ENCODE measurements around the gene VWC2L. TPM values are rescaled to one million over a fixed set of nuclear protein-coding genes. Genes with fewer than 3 reads are reported as not detected.

VWC2L gene
- total and polyA plus RNA-seq, 2 of the 8 experiments (the other 6 are each of a cell fraction or from before 2014, with no cell fraction given), result not detected

DNA sequence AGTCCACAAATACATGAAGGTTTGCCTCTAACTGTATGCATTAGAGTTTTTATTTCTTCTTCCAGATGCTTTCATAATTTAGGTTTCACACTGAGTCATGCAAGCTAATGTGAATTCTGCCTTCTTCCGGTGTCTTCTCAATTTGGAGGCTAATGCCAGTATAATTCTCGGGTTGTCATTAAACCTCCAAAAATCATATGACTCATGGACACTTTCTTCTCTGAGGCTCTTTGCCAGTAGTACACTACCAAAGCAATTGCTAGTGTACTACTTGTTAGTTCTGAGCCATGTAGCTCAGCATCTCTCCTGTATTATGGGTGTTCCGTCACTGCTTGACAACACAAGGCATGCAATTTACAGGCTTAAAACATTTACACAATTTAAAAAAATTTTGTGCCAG lies 137.1 kb downstream of the VWC2L start:
- ChIA-PET CTCF (ENCODE audit: partially characterized antibody) (no interaction called here), POLR2A (ENCODE audit: partially characterized antibody) (no interaction called here)
- Histone ChIP-seq H4K5ac (ENCODE audit: insufficient read length, low read depth, low read length) (no peak overlapping the region), H2AK5ac (ENCODE audit: low read depth, low read length) (no peak overlapping the region), H3K36me3 (ENCODE audit: control insufficient read depth in 2 of 4, insufficient read depth in 4 of 4, low read length in 3 of 4) (no peaks in the 10 kb centered on the region), H3K56ac (replicated peaks; ENCODE audit: insufficient read length, low read depth, low read length) (no peak overlapping the region), H2AFZ (ENCODE audit: low read length) (no peak overlapping the region), H3K14ac (ENCODE audit: insufficient read length) (no peak overlapping the region), H4K20me1 (replicated peaks in 1 of 2; ENCODE audit: control insufficient read depth in 1 of 2, insufficient read depth in 2 of 2, low read length in 2 of 2) (no peaks in the 10 kb centered on the region), H3K27ac (ENCODE audit: low read depth, low read length) (no peak overlapping the region), H4K8ac (ENCODE audit: extremely low read depth, insufficient read depth, low read length) (no peak overlapping the region), H2BK5ac (ENCODE audit: low read depth, low read length) (no peak overlapping the region), H3K79me2 (ENCODE audit: control insufficient read depth in 1 of 2, insufficient read depth in 2 of 2, low read length in 2 of 2) (no peaks in the 10 kb centered on the region), H3K9me3 (ENCODE audit: insufficient read depth in 2 of 2, low read depth in 1 of 2, low read length in 1 of 2) (no peaks in the 10 kb centered on the region), H3K18ac (ENCODE audit: extremely low read depth, low read length) (no peak overlapping the region), H2BK20ac (ENCODE audit: low read length) (no peak overlapping the region), H3K4me1 (replicated peaks in 1 of 4; ENCODE audit: control insufficient read depth in 3 of 4, insufficient read depth in 4 of 4, low read length in 3 of 4) (no peaks in the 10 kb centered on the region), H4K91ac (replicated peaks; ENCODE audit: insufficient read length, low read length) (no peak overlapping the region), H3K4me3 (ENCODE audit: extremely low read depth in 1 of 4, insufficient read depth in 2 of 4, low read depth in 3 of 4, low read length in 4 of 4) (no peak overlapping the region), H3K9ac (replicated peaks in 1 of 4; ENCODE audit: extremely low read depth in 1 of 4, low read depth in 3 of 4, low read length in 3 of 4) (no peak overlapping the region), H3K23ac (ENCODE audit: insufficient read length) (no peak overlapping the region), H3K79me1 (ENCODE audit: low read depth, low read length) (no peaks in the 10 kb centered on the region), H2BK15ac (ENCODE audit: low read length) (no peak overlapping the region), H3K23me2 (ENCODE audit: low read depth, low read length) (no peaks in the 10 kb centered on the region), H2BK12ac (ENCODE audit: low read depth, low read length) (no peak overlapping the region), H3K4me2 (ENCODE audit: insufficient read depth in 1 of 2, low read depth in 2 of 2, low read length in 2 of 2) (no peak overlapping the region), H3K27me3 (replicated peaks in 1 of 4; ENCODE audit: control insufficient read depth in 3 of 4, extremely low read depth in 1 of 4, insufficient read depth in 3 of 4, low read length in 3 of 4) (no peaks in the 10 kb centered on the region), H3K4ac (replicated peaks; ENCODE audit: insufficient read length, low read depth, low read length) (no peak overlapping the region), H2BK120ac (replicated peaks; ENCODE audit: low read depth, low read length) (no peak overlapping the region)
- WGBS, 2 experiments (ENCODE audit: extremely low coverage in 1 of 2, insufficient coverage in 1 of 2, insufficient read length in 1 of 2, insufficient replicate concordance in 2 of 2, low coverage in 1 of 2, low lambda C conversion rate in 2 of 2, missing lambda C conversion rate in 1 of 2), result 63% methylated on average over 3 of the region's 3 CpGs; no CpG with 5 or more reads in 1 of the 2 experiments
- TF ChIP-seq SP2 (IDR thresholded peaks at IDR 0.05; ENCODE audit: low read length), result no peak
- TF ChIP-seq E2F6 (IDR thresholded peaks at IDR 0.05), result no peak
- TF ChIP-seq SP1 (IDR thresholded peaks at IDR 0.05; ENCODE audit: low read depth, low read length), result no peak
- no peak for TF ChIP-seq SIN3A (conservative IDR thresholded peaks at IDR 0.05 in 1 of 2, IDR thresholded peaks at IDR 0.05 in 1 of 2; ENCODE audit: low read depth in 1 of 2, low read length in 2 of 2)
- TF ChIP-seq EGR1 (IDR thresholded peaks at IDR 0.05; ENCODE audit: borderline replicate concordance, low read depth, low read length), result no peak
- no peak for DNase-seq (ENCODE audit: low read depth in 1 of 2, low spot score in 2 of 2)
- no peak for FAIRE-seq

Measured in H1 (cell line).